ENCODE measurements around the gene UFD1. TPM values are rescaled to one million over a fixed set of nuclear protein-coding genes. Genes with fewer than 3 reads are reported as not detected.

Gene UFD1
- total and polyA plus RNA-seq, 2 of the 13 experiments (the other 11 are each of a cell fraction or from before 2014, with no cell fraction given), result 47.9 to 51.1 TPM

DNA sequence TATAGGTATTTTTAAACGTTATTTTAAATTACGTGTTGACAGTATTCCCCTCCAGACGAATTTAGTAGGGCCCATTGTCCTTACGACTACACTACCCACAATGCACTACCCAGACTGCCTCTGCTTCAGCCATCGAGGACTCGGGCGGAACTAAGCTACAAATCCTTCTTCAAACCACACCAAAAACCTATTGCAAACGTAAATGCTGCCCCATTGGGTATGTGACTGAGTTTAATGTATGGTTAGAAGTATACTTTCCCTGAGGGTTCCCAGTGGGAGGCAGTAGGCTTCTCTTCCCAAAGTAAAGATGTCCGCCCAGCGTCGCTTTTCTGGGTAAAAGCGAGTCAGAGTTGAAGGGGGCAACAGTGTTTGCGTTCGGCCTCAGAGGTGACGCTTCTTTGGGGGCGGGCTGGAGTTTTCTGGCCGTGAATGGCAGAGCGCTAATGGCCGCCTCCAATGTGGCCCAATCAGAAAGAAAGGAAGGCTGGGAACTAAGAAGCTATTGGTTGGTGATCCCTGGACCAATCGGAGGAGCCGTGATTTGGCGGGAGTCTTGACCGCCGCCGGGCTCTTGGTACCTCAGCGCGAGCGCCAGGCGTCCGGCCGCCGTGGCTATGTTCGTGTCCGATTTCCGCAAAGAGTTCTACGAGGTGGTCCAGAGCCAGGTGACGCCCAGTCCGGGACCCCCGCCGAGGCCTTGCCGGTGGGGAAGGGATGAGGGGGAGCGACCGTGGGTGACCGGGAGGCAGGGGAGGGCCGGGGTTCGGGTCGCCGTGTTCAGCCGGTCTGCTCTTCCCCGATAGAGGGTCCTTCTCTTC is 571 bp upstream of the UFD1 start, which contains the start of gene CDC45 (continued):
- no peak for TF ChIP-seq U2AF2 (IDR thresholded peaks at IDR 0.05; ENCODE audit: low read depth, low read length)
- no peak for TF ChIP-seq ZNF780A (CRISPR knock-in tag; IDR thresholded peaks at IDR 0.05)
- TF ChIP-seq, protein P1, sequence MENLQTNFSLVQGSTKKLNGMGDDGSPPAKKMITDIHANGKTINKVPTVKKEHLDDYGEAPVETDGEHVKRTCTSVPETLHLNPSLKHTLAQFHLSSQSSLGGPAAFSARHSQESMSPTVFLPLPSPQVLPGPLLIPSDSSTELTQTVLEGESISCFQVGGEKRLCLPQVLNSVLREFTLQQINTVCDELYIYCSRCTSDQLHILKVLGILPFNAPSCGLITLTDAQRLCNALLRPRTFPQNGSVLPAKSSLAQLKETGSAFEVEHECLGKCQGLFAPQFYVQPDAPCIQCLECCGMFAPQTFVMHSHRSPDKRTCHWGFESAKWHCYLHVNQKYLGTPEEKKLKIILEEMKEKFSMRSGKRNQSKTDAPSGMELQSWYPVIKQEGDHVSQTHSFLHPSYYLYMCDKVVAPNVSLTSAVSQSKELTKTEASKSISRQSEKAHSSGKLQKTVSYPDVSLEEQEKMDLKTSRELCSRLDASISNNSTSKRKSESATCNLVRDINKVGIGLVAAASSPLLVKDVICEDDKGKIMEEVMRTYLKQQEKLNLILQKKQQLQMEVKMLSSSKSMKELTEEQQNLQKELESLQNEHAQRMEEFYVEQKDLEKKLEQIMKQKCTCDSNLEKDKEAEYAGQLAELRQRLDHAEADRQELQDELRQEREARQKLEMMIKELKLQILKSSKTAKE (CRISPR knock-in tag; IDR thresholded peaks at IDR 0.05; ENCODE audit: borderline replicate concordance), result no peak
- TF ChIP-seq KDM2A (CRISPR knock-in tag; IDR thresholded peaks at IDR 0.05; ENCODE audit: borderline replicate concordance, low read depth), result peak; percentile 54; the same call in 1 of the 2 replicates
- TF ChIP-seq, protein P2, sequence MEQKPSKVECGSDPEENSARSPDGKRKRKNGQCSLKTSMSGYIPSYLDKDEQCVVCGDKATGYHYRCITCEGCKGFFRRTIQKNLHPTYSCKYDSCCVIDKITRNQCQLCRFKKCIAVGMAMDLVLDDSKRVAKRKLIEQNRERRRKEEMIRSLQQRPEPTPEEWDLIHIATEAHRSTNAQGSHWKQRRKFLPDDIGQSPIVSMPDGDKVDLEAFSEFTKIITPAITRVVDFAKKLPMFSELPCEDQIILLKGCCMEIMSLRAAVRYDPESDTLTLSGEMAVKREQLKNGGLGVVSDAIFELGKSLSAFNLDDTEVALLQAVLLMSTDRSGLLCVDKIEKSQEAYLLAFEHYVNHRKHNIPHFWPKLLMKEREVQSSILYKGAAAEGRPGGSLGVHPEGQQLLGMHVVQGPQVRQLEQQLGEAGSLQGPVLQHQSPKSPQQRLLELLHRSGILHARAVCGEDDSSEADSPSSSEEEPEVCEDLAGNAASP (CRISPR knock-in tag; IDR thresholded peaks at IDR 0.05; ENCODE audit: borderline replicate concordance), result no peak
- no peak for TF ChIP-seq ZNF251 (CRISPR knock-in tag; IDR thresholded peaks at IDR 0.05)
- TF ChIP-seq RBAK (CRISPR knock-in tag; IDR thresholded peaks at IDR 0.05), result no peak
- no peak for TF ChIP-seq SSRP1 (CRISPR knock-in tag; IDR thresholded peaks at IDR 0.05)
- no peak for TF ChIP-seq NFE2L2 (IDR thresholded peaks at IDR 0.05; ENCODE audit: low read length)
- no peak for TF ChIP-seq ARNT (IDR thresholded peaks at IDR 0.05)
- no peak for TF ChIP-seq ZNF558 (CRISPR knock-in tag; IDR thresholded peaks at IDR 0.05; ENCODE audit: borderline replicate concordance)
- no peak for TF ChIP-seq TOPORS (CRISPR knock-in tag; IDR thresholded peaks at IDR 0.05)
- TF ChIP-seq ETS1 (CRISPR knock-in tag; IDR thresholded peaks at IDR 0.05), result no peak
- TF ChIP-seq, protein P3, sequence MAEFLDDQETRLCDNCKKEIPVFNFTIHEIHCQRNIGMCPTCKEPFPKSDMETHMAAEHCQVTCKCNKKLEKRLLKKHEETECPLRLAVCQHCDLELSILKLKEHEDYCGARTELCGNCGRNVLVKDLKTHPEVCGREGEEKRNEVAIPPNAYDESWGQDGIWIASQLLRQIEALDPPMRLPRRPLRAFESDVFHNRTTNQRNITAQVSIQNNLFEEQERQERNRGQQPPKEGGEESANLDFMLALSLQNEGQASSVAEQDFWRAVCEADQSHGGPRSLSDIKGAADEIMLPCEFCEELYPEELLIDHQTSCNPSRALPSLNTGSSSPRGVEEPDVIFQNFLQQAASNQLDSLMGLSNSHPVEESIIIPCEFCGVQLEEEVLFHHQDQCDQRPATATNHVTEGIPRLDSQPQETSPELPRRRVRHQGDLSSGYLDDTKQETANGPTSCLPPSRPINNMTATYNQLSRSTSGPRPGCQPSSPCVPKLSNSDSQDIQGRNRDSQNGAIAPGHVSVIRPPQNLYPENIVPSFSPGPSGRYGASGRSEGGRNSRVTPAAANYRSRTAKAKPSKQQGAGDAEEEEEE (CRISPR knock-in tag; IDR thresholded peaks at IDR 0.05; ENCODE audit: borderline replicate concordance), result no peak
- TF ChIP-seq MIER2 (CRISPR knock-in tag; IDR thresholded peaks at IDR 0.05), result no peak
- no peak for TF ChIP-seq HOXD1 (CRISPR knock-in tag; IDR thresholded peaks at IDR 0.05)
- TF ChIP-seq KDM3A (CRISPR knock-in tag; IDR thresholded peaks at IDR 0.05; ENCODE audit: low read depth), result no peak; the same call in 1 of the 2 replicates
- TF ChIP-seq MXI1 (IDR thresholded peaks at IDR 0.05; ENCODE audit: borderline replicate concordance, low read depth, low read length), result peak; percentile 92
- peak; percentile 98 for TF ChIP-seq NR2C2 (CRISPR knock-in tag; IDR thresholded peaks at IDR 0.05; ENCODE audit: borderline replicate concordance)
- TF ChIP-seq NR2F1 (CRISPR knock-in tag; IDR thresholded peaks at IDR 0.05), result peak in 1 of 2 experiments; percentile 62; a peak in 1 of 4 replicates
- no peak for TF ChIP-seq BATF2 (CRISPR knock-in tag; IDR thresholded peaks at IDR 0.05)
- TF ChIP-seq ARNT2 (CRISPR knock-in tag; IDR thresholded peaks at IDR 0.05; ENCODE audit: low read depth), result no peak
- TF ChIP-seq SIX1 (CRISPR knock-in tag; IDR thresholded peaks at IDR 0.05; ENCODE audit: borderline replicate concordance), result 0 out of 2 replicates have a peak, but pooled peaks have one; percentile 2
- no peak for TF ChIP-seq MEF2D (CRISPR knock-in tag; IDR thresholded peaks at IDR 0.05)

All from HepG2 (cell line).